Muscle layer of colon (tissue), 2 donors: ENCODE measurements around the gene TPD52L1.

Experiments used
- H3K27ac ChIP-seq: one replicate; pipeline ENCODE4 v1.7.0; 2013; ENCODE audit warnings: low read depth, mild to moderate bottlenecking, low read length, moderate library complexity
- H3K27me3 ChIP-seq, 2 donors: one replicate each; pipeline ENCODE4 v1.7.0; 2013; ENCODE audit warnings: low read length in 2 of 2, mild to moderate bottlenecking in 2 of 2; ENCODE audit not compliant: insufficient read depth in 2 of 2, control insufficient read depth in 1 of 2
- H3K36me3 ChIP-seq: one replicate; pipeline ENCODE4 v1.7.0; 2013; ENCODE audit warnings: mild to moderate bottlenecking, low read length; ENCODE audit not compliant: insufficient read depth
- H3K4me1 ChIP-seq: one replicate; pipeline ENCODE4 v1.7.0; 2013; ENCODE audit warnings: mild to moderate bottlenecking, low read length; ENCODE audit not compliant: insufficient read depth
- H3K4me3 ChIP-seq, 2 donors: one replicate each; pipeline ENCODE4 v1.7.0; 2013; ENCODE audit warnings: low read length in 2 of 2, low read depth in 1 of 2, mild to moderate bottlenecking in 1 of 2, moderate library complexity in 1 of 2
- H3K9ac ChIP-seq: one replicate; pipeline ENCODE4 v1.7.0; 2013; ENCODE audit warnings: low read length
- H3K9me3 ChIP-seq: one replicate; pipeline ENCODE4 v1.7.0; 2013; ENCODE audit warnings: mild to moderate bottlenecking, low read length
- donor health status: abdominal sarcoma.
- donor health status: Adenocarcinoma of cecum.

The TPD52L1 gene

GRCh38 chr6:125251516-125252220 lies 98.1 kb downstream of the TPD52L1 start:
- H3K9ac ChIP-seq, result no peak overlapping the region
- no peak overlapping the region for H3K4me3 ChIP-seq
- no peak overlapping the region for H3K27ac ChIP-seq
- no peaks in the 10 kb centered on the region for H3K27me3 ChIP-seq
- no peaks in the 10 kb centered on the region for H3K9me3 ChIP-seq
- no peaks in the 10 kb centered on the region for H3K36me3 ChIP-seq
- H3K4me1 ChIP-seq, result peaks cover 7% of the 10 kb centered on the region

GRCh38 chr6:125252891-125253290 lies 99.3 kb downstream of the TPD52L1 start:
- Histone ChIP-seq H3K27me3 (no peaks in the 10 kb centered on the region), H3K4me1 (peaks cover 7% of the 10 kb centered on the region)

GRCh38 chr6:125253881-125254280 lies 100.3 kb downstream of the TPD52L1 start:
- no peak overlapping the region for H3K27ac ChIP-seq
- H3K4me1 ChIP-seq, result peaks cover 7% of the 10 kb centered on the region
- no peak overlapping the region for H3K4me3 ChIP-seq
- H3K27me3 ChIP-seq, result no peaks in the 10 kb centered on the region
- no peaks in the 10 kb centered on the region for H3K9me3 ChIP-seq
- H3K9ac ChIP-seq, result no peak overlapping the region
- H3K36me3 ChIP-seq, result no peaks in the 10 kb centered on the region

More at GRCh38 chr6:125252891-125253290, 99.3 kb downstream of the TPD52L1 start:
- H3K9ac ChIP-seq, result no peak overlapping the region
- no peak overlapping the region for H3K27ac ChIP-seq
- H3K4me3 ChIP-seq, result no peak overlapping the region
- no peaks in the 10 kb centered on the region for H3K9me3 ChIP-seq
- no peaks in the 10 kb centered on the region for H3K36me3 ChIP-seq

GRCh38 chr6:125254321-125254720 lies 100.7 kb downstream of the TPD52L1 start:
- H3K27ac ChIP-seq, result no peak overlapping the region
- H3K4me3 ChIP-seq, result no peak overlapping the region
- no peaks in the 10 kb centered on the region for H3K36me3 ChIP-seq
- H3K27me3 ChIP-seq, result no peaks in the 10 kb centered on the region
- no peak overlapping the region for H3K9ac ChIP-seq
- no peaks in the 10 kb centered on the region for H3K9me3 ChIP-seq
- H3K4me1 ChIP-seq, result peaks cover 7% of the 10 kb centered on the region

- no peaks in the 10 kb centered on the region for H3K36me3 ChIP-seq
Observed at GRCh38 chr6:125255201-125255600, 101.6 kb downstream of the TPD52L1 start.

GRCh38 chr6:125257351-125257750 lies 103.8 kb downstream of the TPD52L1 start:
- Histone ChIP-seq H3K4me1 (no peaks in the 10 kb centered on the region), H3K27ac (no peak overlapping the region), H3K4me3 (no peak overlapping the region), H3K27me3 (no peaks in the 10 kb centered on the region), H3K9me3 (no peaks in the 10 kb centered on the region), H3K36me3 (no peaks in the 10 kb centered on the region), H3K9ac (no peak overlapping the region)

More at GRCh38 chr6:125255201-125255600, 101.6 kb downstream of the TPD52L1 start:
- no peak overlapping the region for H3K27ac ChIP-seq
- peaks cover 7% of the 10 kb centered on the region for H3K4me1 ChIP-seq
- H3K27me3 ChIP-seq, result no peaks in the 10 kb centered on the region
- no peak overlapping the region for H3K4me3 ChIP-seq
- no peak overlapping the region for H3K9ac ChIP-seq
- no peaks in the 10 kb centered on the region for H3K9me3 ChIP-seq

- Histone ChIP-seq H3K27ac (no peak overlapping the region), H3K4me3 (no peak overlapping the region), H3K36me3 (no peaks in the 10 kb centered on the region), H3K9ac (no peak overlapping the region), H3K9me3 (no peaks in the 10 kb centered on the region), H3K4me1 (no peaks in the 10 kb centered on the region), H3K27me3 (no peaks in the 10 kb centered on the region)
Observed at GRCh38 chr6:125258651-125259353, 105.2 kb downstream of the TPD52L1 start.

GRCh38 chr6:125259354-125259736 lies 105.8 kb downstream of the TPD52L1 start:
- Histone ChIP-seq H3K4me1 (no peaks in the 10 kb centered on the region), H3K4me3 (no peak overlapping the region), H3K9ac (no peak overlapping the region), H3K27me3 (no peaks in the 10 kb centered on the region), H3K36me3 (no peaks in the 10 kb centered on the region), H3K27ac (no peak overlapping the region), H3K9me3 (no peaks in the 10 kb centered on the region)

- H3K9me3 ChIP-seq, result no peaks in the 10 kb centered on the region
- H3K27ac ChIP-seq, result no peak overlapping the region
- no peaks in the 10 kb centered on the region for H3K27me3 ChIP-seq
- no peak overlapping the region for H3K4me3 ChIP-seq
- no peak overlapping the region for H3K9ac ChIP-seq
- H3K36me3 ChIP-seq, result no peaks in the 10 kb centered on the region
- H3K4me1 ChIP-seq, result no peaks in the 10 kb centered on the region
Observed at GRCh38 chr6:125262016-125263013, 108.7 kb downstream of the TPD52L1 start.

- H3K27ac ChIP-seq, result no peak overlapping the region
- H3K9me3 ChIP-seq, result no peaks in the 10 kb centered on the region
- H3K36me3 ChIP-seq, result no peaks in the 10 kb centered on the region
- H3K4me3 ChIP-seq, result no peak overlapping the region
- H3K4me1 ChIP-seq, result no peaks in the 10 kb centered on the region
- no peaks in the 10 kb centered on the region for H3K27me3 ChIP-seq
- no peak overlapping the region for H3K9ac ChIP-seq
Observed at GRCh38 chr6:125264476-125264875, 110.9 kb downstream of the TPD52L1 start.
